ENCODE measurements around the gene IGBP1. TPM values are rescaled to one million over a fixed set of nuclear protein-coding genes. Genes with fewer than 3 reads are reported as not detected.

The IGBP1 gene
- total RNA-seq, 4 donors from 2014 or later, result 63.5 to 96.7 (median 80.7) TPM

DNA sequence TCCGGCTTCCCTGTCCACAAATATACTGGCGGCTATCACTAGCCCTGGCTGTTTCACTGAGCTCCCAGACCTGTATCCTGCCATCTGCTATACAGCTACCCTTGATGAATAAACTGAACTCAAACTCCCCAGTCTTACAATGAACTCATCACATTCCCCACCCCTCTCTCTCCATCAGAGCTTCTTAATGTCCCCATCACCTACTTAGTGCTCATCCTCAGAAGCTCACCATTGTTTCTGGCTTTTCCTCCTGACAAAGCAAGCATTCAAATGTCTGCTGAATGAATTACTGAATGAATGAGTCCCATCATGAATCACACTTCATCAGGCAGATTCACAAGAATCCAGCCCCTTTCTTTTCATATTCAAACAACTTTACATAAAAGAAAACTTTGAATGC lies 38.4 kb downstream of the IGBP1 start:
- intact Hi-C loops (cut with DNase I), result no loop called here
- no peak for TF ChIP-seq CTCF (IDR thresholded peaks at IDR 0.05)
- TF ChIP-seq POLR2A (IDR thresholded peaks at IDR 0.05), result no peak
- WGBS, 2 donors, result 84 to 96% methylated on average over 2 of the region's 2 CpGs

GRCh38 chrX:70172221-70172620 lies 39.0 kb downstream of the IGBP1 start:
- intact Hi-C loops (cut with DNase I), result no loop called here
- Histone ChIP-seq H3K4me1 (peaks cover 6 to 9% of the 10 kb centered on the region in 2 donors), H3K9me3 (no peaks in the 10 kb centered on the region), H3K36me3 (no peaks in the 10 kb centered on the region), H3K27me3 (no peaks in the 10 kb centered on the region), H3K27ac (no peak overlapping the region), H3K4me3 (replicated peaks in 1 of 3) (no peak overlapping the region)
- 86 to 92% methylated on average over 3 of the region's 3 CpGs for WGBS, 2 donors
- TF ChIP-seq POLR2A (IDR thresholded peaks at IDR 0.05), result no peak
- TF ChIP-seq CTCF (IDR thresholded peaks at IDR 0.05), result no peak
- no peak for DNase-seq

More for the DNA sequence above, 38.4 kb downstream of the IGBP1 start:
- H3K9me3 ChIP-seq, result no peaks in the 10 kb centered on the region
- DNase-seq, result no peak
- H3K27ac ChIP-seq, result no peak overlapping the region
- no peaks in the 10 kb centered on the region for H3K27me3 ChIP-seq
- H3K36me3 ChIP-seq, result no peaks in the 10 kb centered on the region
- H3K4me1 ChIP-seq, result peaks cover 6 to 9% of the 10 kb centered on the region in 2 donors
- H3K4me3 ChIP-seq (replicated peaks in 1 of 3), result no peak overlapping the region

DNA sequence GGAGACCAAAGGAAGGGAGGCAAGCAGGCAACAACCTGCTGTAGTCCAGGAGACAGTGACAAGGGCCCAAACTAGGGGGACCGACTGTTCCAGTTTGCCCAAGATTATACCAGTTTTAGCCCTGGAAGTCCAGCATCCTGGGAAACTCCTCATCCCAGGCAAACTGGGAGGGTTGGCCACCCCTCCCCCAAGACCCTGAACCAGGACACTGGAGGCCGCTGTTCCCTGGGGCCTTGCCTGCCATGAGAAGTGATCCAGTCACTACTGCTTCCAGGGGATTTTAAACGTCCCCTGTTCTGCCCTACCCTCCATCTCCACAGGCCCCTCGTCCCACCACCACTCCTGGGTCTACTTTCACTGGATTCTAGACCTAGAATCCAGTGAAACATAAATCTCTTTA lies 39.7 kb downstream of the IGBP1 start:
- Histone ChIP-seq H3K27ac (no peak overlapping the region), H3K4me3 (replicated peaks in 1 of 3) (no peak overlapping the region), H3K27me3 (no peaks in the 10 kb centered on the region), H3K4me1 (peaks cover 3 to 4% of the 10 kb centered on the region in 2 donors), H3K36me3 (no peaks in the 10 kb centered on the region), H3K9me3 (no peaks in the 10 kb centered on the region)
- no peak for TF ChIP-seq POLR2A (IDR thresholded peaks at IDR 0.05)
- no peak for TF ChIP-seq CTCF (IDR thresholded peaks at IDR 0.05)
- intact Hi-C loops (cut with DNase I), result no loop called here
- no peak for DNase-seq
- 76 to 80% methylated on average over 3 of the region's 4 CpGs for WGBS, 2 donors

DNA sequence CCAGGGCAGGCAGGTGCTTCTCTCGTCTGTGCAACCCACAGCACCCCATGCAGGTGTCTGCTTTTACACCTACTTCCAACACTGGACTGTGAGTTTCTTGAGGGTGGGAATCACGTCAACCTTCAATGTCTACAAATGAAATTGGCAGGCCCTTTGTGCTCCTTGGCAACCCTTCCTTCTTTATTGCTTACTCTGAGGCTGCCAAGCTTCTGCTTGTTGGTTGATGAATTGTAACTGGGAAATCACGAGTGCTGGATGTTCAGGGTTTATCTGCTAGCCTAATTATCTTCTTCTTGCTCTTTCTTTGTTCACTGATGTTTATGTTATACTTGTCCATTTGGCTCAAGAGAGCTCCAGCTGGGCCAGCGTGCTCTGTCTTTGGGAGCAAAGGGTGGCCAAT lies 41.5 kb downstream of the IGBP1 start:
- no peak overlapping the region for H3K27ac ChIP-seq
- H3K27me3 ChIP-seq, result no peaks in the 10 kb centered on the region
- H3K4me1 ChIP-seq, result no peaks in the 10 kb centered on the region
- WGBS, 2 donors, result 89 to 90% methylated on average over 4 of the region's 4 CpGs
- no peaks in the 10 kb centered on the region for H3K9me3 ChIP-seq
- intact Hi-C loops (cut with DNase I), result no loop called here
- H3K4me3 ChIP-seq (replicated peaks in 1 of 3), result no peak overlapping the region
- TF ChIP-seq CTCF (IDR thresholded peaks at IDR 0.05) (no peak), POLR2A (IDR thresholded peaks at IDR 0.05) (no peak)
- H3K36me3 ChIP-seq, result no peaks in the 10 kb centered on the region
- no peak for DNase-seq

DNA sequence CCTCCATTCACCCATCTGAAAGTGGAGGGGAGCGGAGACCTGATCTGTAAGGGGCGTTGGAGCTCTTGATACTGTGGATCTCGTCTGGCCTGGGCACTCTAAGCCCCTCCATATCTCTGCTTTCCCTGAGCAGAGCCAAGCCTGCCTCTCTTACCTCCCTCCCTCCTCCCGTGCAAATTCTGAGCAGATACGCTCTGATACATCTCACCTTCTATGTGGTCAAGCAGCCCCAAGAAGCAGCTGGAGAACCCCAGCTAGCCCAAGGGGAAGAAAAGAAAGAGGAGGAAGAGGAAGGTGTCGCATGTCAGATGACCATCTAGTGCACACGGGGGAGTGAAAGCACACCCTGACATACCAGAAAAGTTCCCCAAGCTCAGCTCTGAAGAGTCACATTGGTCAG lies 42.1 kb downstream of the IGBP1 start:
- Histone ChIP-seq H3K4me3 (replicated peaks in 1 of 3) (no peak overlapping the region), H3K4me1 (no peaks in the 10 kb centered on the region), H3K27ac (no peak overlapping the region), H3K27me3 (no peaks in the 10 kb centered on the region), H3K9me3 (no peaks in the 10 kb centered on the region), H3K36me3 (no peaks in the 10 kb centered on the region)
- WGBS, 2 donors, result 77 to 78% methylated on average over 5 to 7 of the region's 7 CpGs
- intact Hi-C loops (cut with DNase I), result no loop called here
- no peak for DNase-seq
- no peak for TF ChIP-seq POLR2A (IDR thresholded peaks at IDR 0.05)
- no peak for TF ChIP-seq CTCF (IDR thresholded peaks at IDR 0.05)

Data from thyroid gland (tissue), 4 donors.